ENCODE data around the gene ETV7. TPM values are rescaled to one million over a fixed set of nuclear protein-coding genes. Genes with fewer than 3 reads are reported as not detected.

ETV7 gene
- polyA plus RNA-seq, 1 of the 3 experiments (the other 2 are of a cell fraction): 0.39 TPM

GRCh38 chr6:36414481-36414880 lies 27.0 kb upstream of the ETV7 start:
- Histone ChIP-seq H3F3A (replicated peaks; ENCODE audit: insufficient read depth) (no peaks in the 10 kb centered on the region), H3K4me2 (no peak overlapping the region), H3K9ac (no peak overlapping the region), H2AFZ (ENCODE audit: low read depth) (no peak overlapping the region), H3K79me2 (ENCODE audit: insufficient read depth) (no peaks in the 10 kb centered on the region), H3K36me3 (replicated peaks in 1 of 2; ENCODE audit: control insufficient read depth in 1 of 2, insufficient read depth in 2 of 2, low read length in 1 of 2) (no peaks in the 10 kb centered on the region), H3K9me2 (no peaks in the 10 kb centered on the region), H3K9me3 (0 out of 2 replicates have a peak, but pooled peaks cover 3% of the 10 kb centered on the region), H3K4me1 (ENCODE audit: control insufficient read depth in 1 of 2, insufficient read depth in 2 of 2, low read depth in 1 of 2, low read length in 1 of 2) (no peaks in the 10 kb centered on the region), H4K20me1 (ENCODE audit: insufficient read depth) (no peaks in the 10 kb centered on the region), H3K4me3 (ENCODE audit: low read depth in 2 of 2, low read length in 1 of 2) (no peak overlapping the region), H3K27ac (ENCODE audit: low read depth in 2 of 2, low read length in 1 of 2) (no peak overlapping the region), H3K27me3 (ENCODE audit: insufficient read depth) (no peaks in the 10 kb centered on the region; the same call in 1 of the 2 replicates)
- TF ChIP-seq FOXJ3 (CRISPR knock-in tag; IDR thresholded peaks at IDR 0.05) (no peak), TCF12 (IDR thresholded peaks at IDR 0.05) (no peak), SIN3A (IDR thresholded peaks at IDR 0.05; ENCODE audit: borderline replicate concordance, low read depth, low read length) (no peak), NRF1 (IDR thresholded peaks at IDR 0.05; ENCODE audit: low read depth, low read length) (no peak), USF1 (IDR thresholded peaks at IDR 0.05; ENCODE audit: borderline replicate concordance, low read depth) (no peak), FOSL2 (IDR thresholded peaks at IDR 0.05; ENCODE audit: borderline replicate concordance, low read depth) (no peak), FOXM1 (IDR thresholded peaks at IDR 0.05; ENCODE audit: low read depth) (no peak), IRF3 (IDR thresholded peaks at IDR 0.05; ENCODE audit: low read depth, low read length) (no peak), NFIC (IDR thresholded peaks at IDR 0.05; ENCODE audit: borderline replicate concordance) (no peak), CTCF (IDR thresholded peaks at IDR 0.05) (no peak), POLR2AphosphoS5 (IDR thresholded peaks at IDR 0.05; ENCODE audit: low read depth, low read length) (no peak), RXRA (IDR thresholded peaks at IDR 0.05; ENCODE audit: borderline replicate concordance, low read depth) (no peak), REST (IDR thresholded peaks at IDR 0.05; ENCODE audit: low read depth, low read length) (no peak), ELF1 (IDR thresholded peaks at IDR 0.05) (no peak), GATA2 (CRISPR knock-in tag; IDR thresholded peaks at IDR 0.05) (no peak), MAX (IDR thresholded peaks at IDR 0.05; ENCODE audit: low read depth) (no peak), ZBTB33 (IDR thresholded peaks at IDR 0.05; ENCODE audit: borderline replicate concordance, low read depth) (no peak), RCOR1 (IDR thresholded peaks at IDR 0.05; ENCODE audit: low read length) (no peak), MXI1 (IDR thresholded peaks at IDR 0.05; ENCODE audit: low read depth, low read length) (no peak), JUND (IDR thresholded peaks at IDR 0.05) (no peak)
- WGBS (ENCODE audit: low lambda C conversion rate): 47% methylated on average over 1 of the region's 1 CpG
- CTCF ChIA-PET: no interaction called here
- no peak for DNase-seq
- POLR2A ChIA-PET: no interaction called here
